KBM-7 (cell line): ENCODE data around the gene MFN2.
"Not testable (repeated sequence)": the region's sequence is repeated elsewhere in the genome, so short reads cannot be mapped to it uniquely, and the experiment has no call there.

Experiments used
- DNase-seq: peaks from one replicate; pipeline ENCODE4 v3.0.0-alpha.2; 2015
- in situ Hi-C: fragments of 300-500 bp; cut with MboI; formaldehyde crosslinking; loops from 2 replicates; pipeline ENCODE4 v1.14.3; 2020; ENCODE audit warnings: low sequenced_read_pairs, low pct_unique_long_range_greater_than_20kb, mixed read lengths

The MFN2 gene

GRCh38 chr1:12014141-12014991 lies 34.1 kb downstream of the MFN2 start:
- DNase-seq = peak; percentile 69
- in situ Hi-C loops = no loop called here

- no peak for DNase-seq
- in situ Hi-C loops = no loop called here
Measured at GRCh38 chr1:12015001-12015491, 34.8 kb downstream of the MFN2 start.

- DNase-seq = no peak
- in situ Hi-C loops = no loop called here
Measured at GRCh38 chr1:12015499-12015898, 35.3 kb downstream of the MFN2 start.

GRCh38 chr1:12016182-12016581 lies 35.9 kb downstream of the MFN2 start:
- no peak for DNase-seq
- in situ Hi-C loops = no loop called here

DNA sequence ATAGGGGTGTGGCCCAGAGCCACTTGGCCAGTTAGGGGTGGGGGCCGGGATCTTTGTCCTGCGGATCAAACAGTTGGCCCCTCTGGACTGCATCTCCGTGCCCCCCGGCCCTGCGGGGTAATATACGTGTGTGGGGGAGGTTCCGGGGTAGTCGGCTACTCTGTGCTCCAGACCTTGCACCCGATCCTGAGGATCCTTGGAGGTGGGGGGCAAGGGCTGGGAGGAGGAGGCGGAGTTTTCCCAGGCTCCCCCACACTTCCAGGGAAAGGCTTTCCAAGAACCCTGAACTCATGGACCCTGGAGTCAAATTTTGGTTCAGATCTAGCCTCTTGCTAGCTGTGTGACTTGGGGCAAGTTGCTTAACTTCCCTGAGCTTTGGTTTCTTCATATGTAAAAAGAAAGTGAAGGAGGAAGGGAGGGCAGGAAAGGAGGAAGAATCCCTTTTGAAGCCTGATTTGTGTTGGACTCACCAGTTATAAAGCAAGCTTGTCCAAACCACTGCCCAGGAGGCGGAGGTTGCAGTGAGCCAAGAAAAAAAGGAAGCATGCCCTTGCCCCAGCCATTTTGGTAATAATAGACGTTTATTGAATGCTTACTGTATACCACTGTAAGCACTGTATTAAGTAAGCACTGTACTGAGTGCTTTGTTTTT lies 39.7 kb downstream of the MFN2 start:
- in situ Hi-C loops = no loop called here
- DNase-seq = peak; percentile 66

DNA sequence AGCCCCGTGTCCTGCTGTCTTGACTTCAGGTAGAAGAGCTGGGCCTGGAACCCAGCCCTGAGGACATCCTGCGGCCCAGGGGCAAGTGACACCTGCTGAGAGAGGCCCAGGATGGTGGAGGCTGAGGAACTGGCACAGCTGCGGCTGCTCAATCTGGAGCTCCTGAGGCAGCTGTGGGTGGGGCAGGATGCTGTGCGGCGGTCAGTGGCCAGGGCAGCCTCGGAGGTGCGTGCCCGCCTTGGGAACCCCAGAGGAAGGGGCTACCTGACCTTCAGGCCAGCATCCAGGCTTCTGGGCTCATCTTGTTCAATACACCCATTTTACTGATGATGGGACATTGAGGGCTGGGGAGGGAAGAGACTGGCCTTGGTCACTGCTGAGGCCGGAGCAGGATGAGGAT lies 41.4 kb downstream of the MFN2 start:
- DNase-seq = no peak
- in situ Hi-C loops = no loop called here

- in situ Hi-C loops = no loop called here
- no peak for DNase-seq
Measured at GRCh38 chr1:12022036-12022435, 41.8 kb downstream of the MFN2 start.

- in situ Hi-C loops = no loop called here
- no peak for DNase-seq
Measured at GRCh38 chr1:12026586-12026985, 46.3 kb downstream of the MFN2 start.

GRCh38 chr1:12028248-12028647 lies 48.0 kb downstream of the MFN2 start:
- in situ Hi-C loops = no loop called here

DNA sequence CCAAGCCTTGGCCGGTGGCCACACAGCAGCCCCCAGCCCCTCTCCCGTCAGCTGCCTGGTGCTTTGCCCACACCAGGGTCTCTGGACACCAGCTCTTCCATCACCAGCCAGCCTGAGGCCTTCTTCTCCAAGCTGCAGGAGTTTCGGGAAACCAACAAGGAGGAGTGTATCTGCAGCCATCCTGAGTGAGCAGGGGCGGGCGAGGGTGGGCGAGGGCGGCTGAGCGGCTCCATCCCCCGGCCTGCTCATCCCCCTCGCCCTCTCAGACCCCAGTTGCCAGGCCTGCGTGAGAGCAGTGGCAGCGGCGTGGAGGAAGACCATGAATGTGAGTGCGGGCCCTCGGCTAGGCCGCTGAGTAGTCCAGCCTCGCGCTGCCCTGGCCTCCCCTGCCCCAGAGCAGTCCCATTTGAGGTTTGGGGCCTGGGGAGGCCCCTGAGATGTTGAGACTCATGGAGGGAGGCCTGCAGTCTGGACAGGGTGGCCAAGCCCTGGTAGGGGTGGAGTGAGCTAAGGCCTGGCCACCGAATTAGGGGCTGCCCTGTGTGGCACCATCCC lies 48.8 kb downstream of the MFN2 start:
- no peak for DNase-seq
- in situ Hi-C loops = no loop called here

More at GRCh38 chr1:12028248-12028647, 48.0 kb downstream of the MFN2 start:
- no peak for DNase-seq

GRCh38 chr1:12029720-12030339 lies 49.6 kb downstream of the MFN2 start:
- no peak for DNase-seq
- in situ Hi-C loops = no loop called here

GRCh38 chr1:12031039-12031980 lies 51.1 kb downstream of the MFN2 start:
- peak; percentile 34 for DNase-seq
- in situ Hi-C loops = no loop called here

GRCh38 chr1:12032161-12032621 lies 51.9 kb downstream of the MFN2 start:
- DNase-seq = no peak
- in situ Hi-C loops = no loop called here

GRCh38 chr1:12033441-12033840 lies 53.2 kb downstream of the MFN2 start:
- in situ Hi-C loops, DNase-seq: not testable (repeated sequence)

GRCh38 chr1:12034381-12034801 lies 54.1 kb downstream of the MFN2 start:
- no peak for DNase-seq
- in situ Hi-C loops = no loop called here

GRCh38 chr1:12035312-12035711 lies 55.1 kb downstream of the MFN2 start:
- DNase-seq = no peak
- in situ Hi-C loops = no loop called here

GRCh38 chr1:12037486-12038355 lies 57.5 kb downstream of the MFN2 start:
- in situ Hi-C loops = no loop called here
- DNase-seq = no peak
